SH-SY5Y (cell line): ENCODE results near the gene MAPK12.

Experiments
- GATA2 ChIP-seq: IDR thresholded peaks from 2 replicates; pipeline ENCODE4 v1.6.1; 2011; ENCODE audit warnings: mild to moderate bottlenecking, low read depth, low read length
- GATA3 ChIP-seq: IDR thresholded peaks from 2 replicates; pipeline ENCODE4 v1.6.1; 2011; ENCODE audit warnings: low read depth, mild to moderate bottlenecking, low read length, moderate library complexity

- no peak for TF ChIP-seq GATA2
- TF ChIP-seq GATA3, result no peak
Observed at GRCh38 chr22:50303848-50304527, 42.5 kb upstream of the MAPK12 start.
